Spleen (tissue), 11 donors: ENCODE results near the gene MCTP1. TPM values are rescaled to one million over a fixed set of nuclear protein-coding genes. Genes with fewer than 3 reads are reported as not detected.
A peak's percentile ranks its signal among the peaks of the same experiment; 100 is the strongest.

ENCODE experiments used
- DNase-seq: peaks from one replicate; pipeline ENCODE4 v3.0.0-alpha.2; 2020
- H3K27ac ChIP-seq, 8 donors: fragments of 200-600 bp; sonication (generic) in 7 of 8; 1 replicate in 4 of 8; 2 replicates in 4 of 8; pipeline versions ENCODE4 v1.5.0 to v1.8.0; 2016 to 2021; ENCODE audit warnings: inconsistent platforms in 4 of 8, mild to moderate bottlenecking in 4 of 8, moderate library complexity in 1 of 8
- H3K27me3 ChIP-seq, 7 donors: fragments of 200-600 bp; sonication (generic) in 6 of 7; replicated peaks in 1 of 7; 1 replicate in 4 of 7; 2 replicates in 3 of 7; pipeline versions ENCODE4 v1.5.0 to v1.8.0; 2016 to 2021; ENCODE audit warnings: inconsistent platforms in 3 of 7, mild to moderate bottlenecking in 1 of 7
- H3K36me3 ChIP-seq, 6 donors: fragments of 200-600 bp; sonication (generic) in 5 of 6; 1 replicate in 4 of 6; 2 replicates in 2 of 6; pipeline versions ENCODE4 v1.5.0 to v1.8.0; 2016 to 2021; ENCODE audit warnings: inconsistent platforms in 2 of 6
- H3K4me1 ChIP-seq, 6 donors: fragments of 200-600 bp; sonication (generic) in 5 of 6; 1 replicate in 3 of 6; 2 replicates in 3 of 6; pipeline versions ENCODE4 v1.5.0 to v1.8.0; 2016 to 2021; ENCODE audit warnings: inconsistent platforms in 3 of 6
- H3K4me3 ChIP-seq, 8 donors: fragments of 200-600 bp; sonication (generic) in 7 of 8; 1 replicate in 4 of 8; 2 replicates in 4 of 8; pipeline versions ENCODE4 v1.5.0 to v1.8.0; 2016 to 2021; ENCODE audit warnings: inconsistent platforms in 4 of 8, mild to moderate bottlenecking in 4 of 8, moderate library complexity in 2 of 8
- H3K9me3 ChIP-seq, 8 donors: fragments of 200-600 bp; sonication (generic) in 7 of 8; 1 replicate in 4 of 8; 2 replicates in 4 of 8; pipeline versions ENCODE4 v1.5.0 to v1.8.0; 2016 to 2021; ENCODE audit warnings: inconsistent platforms in 4 of 8
- POLR2A ChIP-seq, 3 donors: fragments of 450-650 bp; IDR thresholded peaks; one replicate each; pipeline ENCODE4 v1.5.1; 2017; ENCODE audit warnings: antibody characterized with exemption in 3 of 3, mild to moderate bottlenecking in 1 of 3
- POLR2AphosphoS5 ChIP-seq, 3 donors: sonication (generic); formaldehyde crosslinking; IDR thresholded peaks; one replicate each; pipeline ENCODE4 v1.5.1; 2017; ENCODE audit warnings: antibody characterized with exemption in 3 of 3
- WGBS, 5 donors: extraction: QIAGEN DNeasy Blood & Tissue Kit in 3 of 5; methylation state at CpG; one replicate each; pipeline versions ENCODE4 v1.1.5 to v1.1.7; 2013 to 2018; 5-methylcytosine and 5-hydroxymethylcytosine counted together
- intact Hi-C: fragments of 100-400 bp; cut with DNase I; formaldehyde crosslinking; loops from one replicate; pipeline ENCODE4 v1.15.0; 2023; ENCODE audit warnings: low total_unique reads
- polyA plus RNA-seq, 3 donors: library from polyadenylated mRNA; stranded (reverse); fragments of 200-250 nt; gene quantifications; one replicate each; pipeline ENCODE4 v1.2.1, GENCODE V29; 2013
- total RNA-seq, 7 donors: library from RNA; depleted of rRNA in 3 of 7; stranded (reverse); fragments of >200 nt in 3 of 7; fragmentation: NEBNext Ultra II Directional in 4 of 7; extraction: Animal tissue kit (Norgen Biotek cat#: 25700) in 4 of 7; gene quantifications; one replicate each; pipeline versions ENCODE4 v1.1.0 to v1.2.1, GENCODE V29; 2016 to 2021
- TF ChIP-seq, protein P1 (sequence below), 11 experiments: fragments of 200-600 bp in 7 of 11; fragments of 450-650 bp in 4 of 11; sonication (generic) in 4 of 11; IDR thresholded peaks in 8 of 11; conservative IDR thresholded peaks in 3 of 11; 1 replicate in 7 of 11; 2 replicates in 4 of 11; pipeline versions ENCODE4 v1.4.0 to v1.8.0; 2016 to 2021; ENCODE audit warnings: antibody characterized with exemption in 11 of 11, inconsistent platforms in 4 of 11, mild to moderate bottlenecking in 1 of 11
- donor health status: healthy with polysubstance abuse.
- donor health status: DM: no; HTN: no; CAD: no; lungs with moderate emphysema.
- donor health status: DM: no; HTN: no; CAD: no.
- donor health status: Bipolar disorder and iron deficiency.
- donor health status: healthy.
- donor health status: DM: no; HTN: no; CAD: no.
- donor health status: DM: yes; HTN: yes; CAD: no.

The MCTP1 gene
- total and polyA plus RNA-seq, 10 donors, result 1.2 to 57.2 (median 29.4) TPM

DNA sequence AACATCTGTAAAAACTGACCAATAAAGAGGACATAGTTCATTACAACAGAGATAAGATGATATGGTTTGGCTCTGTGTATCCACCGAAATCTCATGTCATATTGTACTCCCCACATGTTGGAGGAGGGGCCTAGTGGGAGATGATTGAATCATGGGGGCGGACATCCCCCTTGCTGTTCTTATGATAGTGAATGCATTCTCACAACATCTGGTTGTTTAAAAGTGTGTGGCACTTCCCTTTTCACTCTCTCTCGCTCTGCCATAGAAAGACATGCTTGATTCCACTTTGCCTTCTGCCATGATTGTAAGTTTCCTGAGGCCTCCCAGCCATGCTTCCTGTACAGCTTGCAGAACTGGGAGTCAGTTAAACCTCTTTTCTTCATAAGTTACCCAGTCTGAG lies 373.6 kb downstream of the MCTP1 start:
- H3K36me3 ChIP-seq, result peaks cover 0 to 42% (median 0%) of the 10 kb centered on the region in 6 donors
- no peaks in the 10 kb centered on the region for H3K9me3 ChIP-seq
- TF ChIP-seq POLR2A (IDR thresholded peaks at IDR 0.05) (no peak), POLR2AphosphoS5 (IDR thresholded peaks at IDR 0.05) (no peak)
- TF ChIP-seq, protein P1, sequence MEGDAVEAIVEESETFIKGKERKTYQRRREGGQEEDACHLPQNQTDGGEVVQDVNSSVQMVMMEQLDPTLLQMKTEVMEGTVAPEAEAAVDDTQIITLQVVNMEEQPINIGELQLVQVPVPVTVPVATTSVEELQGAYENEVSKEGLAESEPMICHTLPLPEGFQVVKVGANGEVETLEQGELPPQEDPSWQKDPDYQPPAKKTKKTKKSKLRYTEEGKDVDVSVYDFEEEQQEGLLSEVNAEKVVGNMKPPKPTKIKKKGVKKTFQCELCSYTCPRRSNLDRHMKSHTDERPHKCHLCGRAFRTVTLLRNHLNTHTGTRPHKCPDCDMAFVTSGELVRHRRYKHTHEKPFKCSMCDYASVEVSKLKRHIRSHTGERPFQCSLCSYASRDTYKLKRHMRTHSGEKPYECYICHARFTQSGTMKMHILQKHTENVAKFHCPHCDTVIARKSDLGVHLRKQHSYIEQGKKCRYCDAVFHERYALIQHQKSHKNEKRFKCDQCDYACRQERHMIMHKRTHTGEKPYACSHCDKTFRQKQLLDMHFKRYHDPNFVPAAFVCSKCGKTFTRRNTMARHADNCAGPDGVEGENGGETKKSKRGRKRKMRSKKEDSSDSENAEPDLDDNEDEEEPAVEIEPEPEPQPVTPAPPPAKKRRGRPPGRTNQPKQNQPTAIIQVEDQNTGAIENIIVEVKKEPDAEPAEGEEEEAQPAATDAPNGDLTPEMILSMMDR (IDR thresholded peaks at IDR 0.05 in 8 of 11, conservative IDR thresholded peaks at IDR 0.05 in 3 of 11), result no peak
- H3K27ac ChIP-seq, result no peak overlapping the region
- WGBS, 5 donors, result 82 to 90% (median 87%) methylated on average over 3 of the region's 3 CpGs
- no peaks in the 10 kb centered on the region for H3K4me1 ChIP-seq
- no peak overlapping the region for H3K4me3 ChIP-seq
- no peaks in the 10 kb centered on the region for H3K27me3 ChIP-seq
- no peak for DNase-seq
- intact Hi-C loops, result no loop called here

DNA sequence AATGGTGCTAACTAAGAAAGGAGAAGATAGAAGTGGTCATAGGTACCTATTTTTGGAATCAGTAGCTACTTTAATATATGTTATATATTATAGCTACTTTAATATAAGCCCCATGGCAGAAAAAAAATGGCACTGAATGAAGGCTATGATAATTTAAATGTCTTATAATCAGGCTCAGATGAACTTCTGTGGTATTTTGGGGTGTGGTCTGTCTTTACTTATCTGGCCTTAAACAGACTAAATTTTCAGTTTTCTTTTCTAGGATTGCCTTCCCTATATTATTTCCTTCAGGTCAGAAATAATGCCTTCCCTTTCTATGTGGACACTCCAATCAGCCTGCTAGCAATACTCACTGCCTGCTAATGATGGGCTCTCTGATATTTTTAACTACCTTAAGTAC lies 374.2 kb downstream of the MCTP1 start:
- Histone ChIP-seq H3K27me3 (no peaks in the 10 kb centered on the region), H3K9me3 (no peaks in the 10 kb centered on the region), H3K4me1 (no peaks in the 10 kb centered on the region), H3K4me3 (no peak overlapping the region), H3K27ac (no peak overlapping the region), H3K36me3 (peaks cover 0 to 47% (median 0%) of the 10 kb centered on the region in 6 donors)
- intact Hi-C loops, result no loop called here
- no peak for DNase-seq
- TF ChIP-seq, protein P1 (IDR thresholded peaks at IDR 0.05 in 8 of 11, conservative IDR thresholded peaks at IDR 0.05 in 3 of 11), result no peak
- no peak for TF ChIP-seq POLR2A (IDR thresholded peaks at IDR 0.05)
- TF ChIP-seq POLR2AphosphoS5 (IDR thresholded peaks at IDR 0.05), result no peak

DNA sequence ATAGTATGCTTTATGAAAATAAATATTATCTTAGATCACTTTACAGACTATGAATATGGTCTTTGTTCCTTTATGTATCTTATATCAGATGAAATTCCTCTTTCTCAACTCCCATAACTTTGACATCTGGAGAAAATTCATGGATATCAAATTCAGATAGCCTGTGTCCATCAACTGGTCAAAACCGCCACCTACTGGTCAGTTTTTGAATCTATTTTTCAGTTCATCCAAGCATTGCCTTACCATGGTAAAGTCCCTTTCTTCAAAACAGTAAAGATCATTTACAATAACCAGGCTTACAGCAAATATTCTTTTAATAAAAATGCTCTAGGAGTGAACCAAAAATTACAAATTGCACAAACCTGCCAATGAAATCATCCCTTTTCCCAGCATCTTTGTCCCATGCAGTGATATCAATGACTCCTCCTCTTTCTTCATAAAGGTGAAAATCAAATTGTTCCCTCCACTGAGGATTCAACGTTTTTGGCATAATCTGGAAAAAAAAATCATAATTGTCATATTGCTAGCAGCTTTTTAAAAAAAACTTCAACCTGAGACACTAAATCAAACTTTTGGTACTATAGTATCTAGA lies 375.9 kb downstream of the MCTP1 start:
- H3K36me3 ChIP-seq, result peaks cover 0 to 65% (median 0%) of the 10 kb centered on the region in 6 donors
- no peaks in the 10 kb centered on the region for H3K9me3 ChIP-seq
- no peak overlapping the region for H3K4me3 ChIP-seq
- no peak for TF ChIP-seq POLR2AphosphoS5 (IDR thresholded peaks at IDR 0.05)
- TF ChIP-seq, protein P1 (IDR thresholded peaks at IDR 0.05 in 8 of 11, conservative IDR thresholded peaks at IDR 0.05 in 3 of 11), result peak in 7 of 11 experiments; percentile 29 to 59 (median 48)
- TF ChIP-seq POLR2A (IDR thresholded peaks at IDR 0.05), result no peak
- intact Hi-C loops, result no loop called here
- no peaks in the 10 kb centered on the region for H3K4me1 ChIP-seq
- no peaks in the 10 kb centered on the region for H3K27me3 ChIP-seq
- no peak for DNase-seq
- H3K27ac ChIP-seq, result no peak overlapping the region
- WGBS, 5 donors, result 35 to 67% (median 54%) methylated on average over 2 of the region's 2 CpGs

DNA sequence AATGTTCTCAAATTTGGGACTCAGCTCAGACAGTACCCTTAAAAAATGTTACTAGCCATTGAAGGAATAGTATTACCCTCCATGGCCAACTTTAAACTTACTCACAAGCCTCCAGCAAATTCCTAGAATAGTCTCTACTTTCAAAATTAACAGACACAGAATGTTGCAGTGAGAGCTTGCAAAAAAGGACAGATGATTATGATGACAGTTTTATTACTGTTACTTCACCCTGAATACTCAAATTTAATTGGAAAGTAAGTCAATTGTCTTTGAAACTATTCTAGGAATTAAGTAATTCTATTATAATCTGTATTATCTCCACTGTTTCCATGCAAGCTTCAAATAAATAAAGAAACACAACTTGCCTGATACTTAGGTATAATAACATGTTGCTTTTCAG lies 378.1 kb downstream of the MCTP1 start:
- intact Hi-C loops, result no loop called here
- TF ChIP-seq POLR2A (IDR thresholded peaks at IDR 0.05), result no peak
- no peak for TF ChIP-seq POLR2AphosphoS5 (IDR thresholded peaks at IDR 0.05)
- TF ChIP-seq, protein P1 (IDR thresholded peaks at IDR 0.05 in 8 of 11, conservative IDR thresholded peaks at IDR 0.05 in 3 of 11), result no peak

More for the DNA sequence above, 378.1 kb downstream of the MCTP1 start:
- H3K27me3 ChIP-seq, result no peaks in the 10 kb centered on the region
- DNase-seq, result no peak
- no peaks in the 10 kb centered on the region for H3K4me1 ChIP-seq
- no peak overlapping the region for H3K4me3 ChIP-seq
- no peaks in the 10 kb centered on the region for H3K9me3 ChIP-seq
- no peak overlapping the region for H3K27ac ChIP-seq
- peaks cover 0 to 59% (median 0%) of the 10 kb centered on the region in 6 donors for H3K36me3 ChIP-seq
